GM18873 (cell line): Measurements from ENCODE around the gene IL11.
"Not testable (repeated sequence)": the region's sequence is repeated elsewhere in the genome, so short reads cannot be mapped to it uniquely, and the experiment has no call there.

ENCODE experiments used
- ATAC-seq: cut with Tn5 transposase; IDR thresholded peaks from one replicate; pipeline ENCODE4 v1.9.1; 2021; ENCODE audit warnings: mild to moderate bottlenecking, moderate library complexity, moderate number of reproducible peaks; ENCODE audit not compliant: unreplicated experiment, low FRiP score

The IL11 gene

DNA sequence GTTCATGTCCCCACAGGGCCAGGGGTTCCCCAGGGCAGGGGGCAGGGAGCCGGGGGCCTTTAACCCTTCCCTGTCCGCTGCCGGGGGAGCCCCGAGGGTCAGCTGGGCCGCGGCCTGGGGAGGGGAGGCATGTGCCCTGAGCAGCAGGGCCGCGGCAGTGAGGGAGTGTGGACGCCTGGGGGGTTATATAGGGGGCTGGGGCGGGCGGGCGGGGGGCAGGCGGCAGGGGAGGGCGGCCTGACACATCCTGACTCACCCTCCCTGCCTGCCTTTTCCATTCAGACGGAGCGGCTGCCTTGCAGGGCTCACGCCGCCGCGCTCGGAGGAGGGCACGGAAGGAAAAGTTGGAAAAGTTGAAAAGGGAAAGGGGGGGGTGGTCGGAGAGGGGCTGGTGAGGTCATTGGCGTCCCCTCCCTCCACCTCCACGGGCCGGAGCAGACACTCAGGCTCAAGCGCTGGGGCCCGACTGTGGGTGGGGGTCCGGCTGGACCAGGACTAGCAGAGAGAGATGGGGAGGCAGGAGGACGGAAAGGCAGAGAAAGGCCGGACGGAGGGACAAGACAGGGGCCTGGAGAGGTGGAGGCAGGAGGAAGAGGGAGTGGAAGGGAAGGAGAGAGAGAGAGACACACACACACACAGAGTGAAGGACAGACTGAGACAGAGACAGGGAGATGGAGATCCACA, at the start of gene IL11:
Gene IL11 (minus strand): TSS at position 159 of the 684 bp plus-strand sequence. CDS start 153 bp downstream, at position 6.
- ATAC-seq, result no peak

DNA sequence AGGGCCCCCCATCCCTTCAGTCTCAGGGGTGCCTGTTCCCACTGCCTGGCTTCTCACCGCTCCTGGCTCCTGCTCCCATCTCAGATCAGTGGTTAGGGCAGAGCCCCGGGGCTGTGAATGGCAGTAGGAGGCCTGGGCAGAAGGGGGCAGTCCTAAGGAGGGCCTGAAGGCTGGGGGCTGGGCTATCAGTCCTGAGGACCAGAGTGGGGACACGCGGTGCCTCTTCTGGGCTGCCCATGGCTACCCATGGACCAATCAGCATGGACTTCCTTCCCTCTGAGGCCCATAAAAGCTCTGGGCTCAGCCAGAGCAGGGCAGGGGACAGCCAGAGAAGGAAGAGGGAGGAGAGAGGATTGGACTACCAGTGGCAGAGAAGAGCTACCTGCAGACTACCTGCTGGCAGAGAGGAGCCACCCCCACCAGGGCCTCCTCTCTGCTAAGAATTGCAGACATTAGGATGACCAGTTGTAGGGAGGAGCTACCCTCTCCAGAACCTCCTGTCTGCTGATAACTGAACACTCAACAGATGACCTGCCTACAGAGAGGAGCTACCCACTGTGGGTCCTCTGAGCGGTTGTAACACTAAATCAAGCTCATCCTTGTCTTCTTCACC, 49.5 kb upstream of the IL11 start:
- ATAC-seq, result no peak

DNA sequence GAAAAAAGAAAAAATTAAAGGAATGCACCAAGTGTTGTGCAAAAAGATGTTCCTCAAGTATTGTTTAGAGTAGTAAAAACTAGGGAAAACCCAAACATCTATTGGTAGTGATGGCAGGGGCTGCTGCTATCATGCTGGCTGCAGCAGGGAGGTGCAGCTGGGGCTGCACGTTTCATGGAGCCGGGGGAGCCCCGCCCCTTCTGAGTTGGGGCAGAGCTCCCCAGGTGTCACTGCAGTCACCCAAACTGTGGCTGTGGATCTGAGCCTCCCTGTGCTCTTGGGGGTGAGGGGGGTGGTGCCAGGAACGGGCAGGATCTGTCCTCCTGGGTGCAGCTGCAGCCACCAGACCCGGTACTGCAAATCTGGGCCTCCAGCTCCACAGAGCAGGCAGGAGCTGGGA, 48.8 kb upstream of the IL11 start:
- ATAC-seq, result no peak

DNA sequence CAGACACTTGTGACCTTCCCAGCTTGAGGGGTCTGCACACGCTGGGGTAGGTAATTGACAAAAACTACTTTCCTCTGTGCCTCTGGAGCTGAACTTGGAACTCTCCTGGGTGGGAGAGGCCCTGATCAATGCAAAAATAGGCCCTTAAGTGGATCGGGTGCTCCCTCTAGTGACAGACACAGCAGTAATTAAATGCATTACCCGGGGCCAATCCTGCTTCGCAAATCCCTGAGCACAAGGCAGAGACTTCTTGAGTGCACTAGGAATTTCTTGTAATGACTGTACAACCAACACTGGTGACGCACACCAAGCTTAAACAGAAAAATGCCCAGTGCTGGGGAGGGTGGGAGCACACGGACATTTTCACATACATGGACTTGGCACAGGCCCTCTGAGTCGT, 47.9 kb upstream of the IL11 start:
- ATAC-seq, result no peak

DNA sequence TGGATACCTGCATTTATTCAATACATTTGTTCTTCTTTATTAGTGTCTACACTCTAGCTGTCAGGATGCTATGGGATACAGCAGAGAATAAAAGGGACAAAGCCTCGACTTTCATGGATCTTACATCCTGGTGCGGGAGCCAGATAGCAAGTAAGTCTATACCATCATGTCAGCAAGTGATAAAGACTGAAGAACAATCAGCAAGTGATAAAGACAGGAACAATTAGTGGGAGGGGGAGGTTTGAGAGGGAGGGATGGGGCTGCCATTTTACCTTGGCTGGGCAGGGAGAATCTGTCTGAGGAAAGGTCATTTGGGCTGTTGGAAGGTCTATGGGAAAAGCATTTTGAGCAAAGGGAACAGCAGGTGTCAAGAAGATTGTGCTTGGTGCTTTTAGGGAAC, 39.9 kb upstream of the IL11 start:
- no peak for ATAC-seq

DNA sequence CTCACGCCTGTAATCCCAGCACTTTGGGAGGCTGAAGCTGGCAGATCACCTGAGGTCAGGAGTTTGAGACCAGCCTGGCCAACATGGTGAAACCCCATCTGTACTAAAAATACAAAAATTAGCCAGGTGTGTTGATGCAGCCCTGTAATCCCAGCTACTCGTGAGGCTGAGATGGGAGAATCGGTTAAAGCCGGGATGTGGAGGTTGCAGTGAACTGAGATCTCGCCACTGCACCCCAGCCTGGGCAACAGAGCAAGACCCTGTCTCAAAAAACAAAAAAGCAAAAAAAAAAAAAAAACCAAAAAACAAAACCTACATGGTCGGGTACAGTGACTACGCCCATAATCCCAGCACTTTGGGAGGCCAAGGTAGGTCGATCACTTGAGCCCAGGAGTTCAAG, 38.9 kb upstream of the IL11 start:
- ATAC-seq, result not testable (repeated sequence)

DNA sequence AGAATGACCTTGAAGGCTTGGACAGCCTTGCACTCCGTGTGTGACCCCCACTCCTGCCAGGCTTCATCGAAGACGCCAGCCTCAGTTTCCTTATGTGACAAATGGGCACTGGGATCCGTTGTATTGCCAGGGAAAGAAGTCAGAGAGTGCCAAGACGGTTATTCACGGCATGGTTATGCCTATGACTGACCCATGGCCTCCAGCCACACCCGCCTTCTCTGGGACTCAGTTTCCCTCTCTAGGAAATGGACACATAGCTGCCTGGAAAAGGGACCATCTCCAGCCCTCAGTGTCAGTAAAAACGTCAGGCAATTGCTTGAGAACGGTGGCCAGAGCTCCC, 38.2 kb upstream of the IL11 start:
- no peak for ATAC-seq

DNA sequence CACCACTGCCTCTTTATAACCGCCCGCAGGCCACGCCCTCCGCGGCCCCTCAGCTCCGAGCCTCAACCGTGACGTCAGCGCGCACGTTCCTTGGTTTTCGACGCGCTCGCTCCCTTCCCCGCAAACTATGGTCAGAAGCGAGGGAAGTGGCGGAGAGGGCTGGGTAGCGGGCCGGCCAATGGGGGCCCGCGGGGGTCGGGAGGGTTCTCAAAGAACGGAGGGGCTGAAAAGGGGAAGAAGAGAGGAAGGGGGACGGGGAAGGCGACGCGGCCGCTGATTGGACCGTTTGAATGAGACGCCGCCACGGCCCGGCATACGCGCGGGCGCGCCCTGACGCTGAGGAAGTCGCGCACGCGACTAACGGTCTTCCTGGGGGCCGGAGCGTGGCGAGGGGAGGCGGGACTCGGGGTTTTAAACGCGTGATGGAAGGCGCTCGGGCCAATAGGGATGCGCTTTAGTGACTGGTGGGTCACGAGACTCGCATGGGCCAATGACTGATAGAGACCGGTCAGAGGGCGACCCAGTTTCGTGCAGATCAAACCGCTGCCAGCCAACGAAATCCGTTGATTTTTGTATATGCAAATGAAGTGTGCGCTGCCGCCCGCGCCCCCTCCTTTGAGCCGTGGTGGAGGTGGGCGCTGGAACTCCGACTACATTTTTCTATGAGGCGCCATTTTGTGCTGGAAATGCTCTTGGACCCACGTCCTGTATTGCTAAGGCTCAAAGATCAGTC, 37.7 kb upstream of the IL11 start:
- peak; percentile 70 for ATAC-seq

DNA sequence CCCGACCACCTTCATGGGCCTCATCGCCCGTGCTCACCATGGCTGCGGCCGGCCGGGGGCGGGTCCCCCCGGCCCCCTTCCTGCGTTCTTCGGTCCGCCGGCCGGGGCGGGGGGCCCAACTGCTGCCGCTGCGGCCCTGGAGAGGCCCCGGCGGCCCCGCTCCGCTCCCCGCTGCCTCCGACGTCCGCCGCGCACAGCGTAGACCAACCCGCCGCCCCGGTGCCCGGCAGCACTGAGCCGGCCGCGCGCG, 37.2 kb upstream of the IL11 start, which contains the start of gene UBE2S:
Gene UBE2S (minus strand): TSS at position 239 of the 250 bp plus-strand sequence. CDS start 199 bp downstream, at position 40.
- not testable (repeated sequence) for ATAC-seq

DNA sequence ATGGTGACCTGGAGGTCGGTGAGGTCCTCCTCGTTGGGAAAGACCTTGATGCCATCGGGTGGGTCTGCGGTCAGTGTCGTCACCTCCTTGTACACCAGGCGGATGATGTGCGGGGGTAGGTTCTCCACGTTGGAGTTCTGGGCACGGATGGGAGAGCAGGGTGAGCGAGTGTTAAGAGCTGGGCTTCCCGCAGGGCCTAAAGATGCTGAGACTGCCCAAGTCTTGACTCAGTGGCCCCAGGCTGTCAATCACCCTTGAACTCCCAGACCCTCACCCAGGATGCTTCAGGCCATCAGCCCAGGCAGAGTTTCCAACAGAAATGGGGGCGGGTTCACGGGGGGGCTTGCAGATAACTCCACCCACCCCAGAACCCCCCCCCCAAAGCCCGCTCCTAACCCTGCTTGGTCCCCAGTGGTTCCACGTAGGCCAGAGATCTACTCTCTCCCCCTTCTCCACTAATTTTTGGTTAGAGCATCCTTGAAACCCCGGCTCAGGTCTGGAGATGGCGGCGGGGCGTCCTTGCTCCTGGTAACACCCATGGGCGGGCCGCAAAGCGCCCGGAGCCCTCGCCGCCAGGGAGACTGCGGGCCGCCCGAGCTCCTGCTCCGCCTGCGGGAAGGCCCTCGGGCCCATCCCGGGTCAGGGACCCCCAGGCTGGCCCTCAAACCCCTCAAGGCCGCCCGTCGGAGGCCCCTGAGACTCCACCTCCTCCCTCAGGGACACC, 36.7 kb upstream of the IL11 start:
- ATAC-seq, result peak; percentile 23

DNA sequence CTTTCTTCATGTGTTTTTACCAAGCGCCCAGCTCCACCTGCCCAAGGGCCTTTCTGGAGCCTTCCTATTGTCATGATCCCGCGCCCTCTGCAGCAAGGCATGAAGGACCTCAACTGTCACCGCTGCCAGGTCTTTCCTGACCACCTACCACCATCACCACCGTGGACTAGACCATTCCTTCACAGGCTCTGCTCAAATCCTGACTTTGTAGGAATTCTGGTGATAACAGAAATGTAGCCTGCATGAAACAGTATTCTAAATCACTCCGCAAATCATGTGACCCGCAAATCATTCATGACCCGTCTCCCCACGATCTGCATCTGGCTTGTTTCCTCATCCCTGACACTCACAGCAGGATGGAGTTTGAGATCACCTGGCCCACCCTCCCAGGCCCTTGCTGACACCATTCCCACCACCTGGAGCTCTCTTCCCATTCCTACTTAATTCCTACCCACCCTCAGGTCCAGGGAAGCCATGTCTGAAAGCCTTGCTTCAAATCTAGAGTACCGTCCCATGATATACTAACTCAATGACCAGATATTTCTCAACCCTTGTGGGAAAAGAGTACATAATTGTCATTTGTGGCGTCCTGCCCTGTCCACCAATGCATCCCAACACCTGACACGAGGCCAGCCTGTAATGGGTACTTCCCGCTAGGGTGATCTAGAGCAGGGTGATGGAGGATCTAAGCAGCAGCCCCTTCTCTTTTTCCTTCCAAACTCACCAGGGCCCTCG, 36.0 kb upstream of the IL11 start:
- no peak for ATAC-seq

DNA sequence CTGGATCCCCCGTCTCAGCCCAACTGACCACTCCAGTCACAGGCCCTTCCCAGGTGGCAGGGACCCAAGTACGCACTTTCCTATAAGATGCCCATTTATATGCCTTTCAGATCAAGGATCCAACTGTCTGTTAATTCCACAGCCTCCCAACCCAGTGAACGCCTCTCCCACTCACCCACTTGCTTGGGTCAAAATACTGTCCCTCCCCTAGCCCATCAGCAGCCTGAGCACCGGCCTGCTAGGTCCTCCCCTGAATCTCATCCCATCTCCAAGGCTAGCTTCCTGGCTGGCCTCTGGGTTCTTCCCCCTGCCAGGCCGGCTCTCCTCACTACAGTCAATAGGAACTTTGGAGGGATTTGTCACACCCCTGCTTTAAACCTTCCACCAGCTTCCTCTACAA, 35.4 kb upstream of the IL11 start:
- ATAC-seq, result no peak

DNA sequence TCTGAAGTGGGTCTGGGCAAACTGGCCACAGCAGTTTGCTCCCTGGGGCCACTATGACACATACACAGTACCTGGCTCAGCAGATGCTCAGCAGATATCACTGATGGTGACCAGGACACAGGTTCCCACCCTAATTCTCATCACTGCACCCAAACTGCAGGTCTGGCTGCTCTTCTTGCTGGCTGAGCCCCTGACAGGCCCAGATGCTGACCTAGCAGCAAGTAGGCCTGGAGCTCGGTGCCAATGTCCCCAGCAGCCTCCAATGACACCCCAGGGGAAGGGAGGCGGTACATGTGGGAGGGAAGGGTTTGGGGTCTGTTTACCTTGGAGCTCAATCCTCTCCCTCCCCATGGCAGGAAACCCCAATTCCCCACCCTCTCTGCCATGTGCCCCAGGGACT, 32.2 kb upstream of the IL11 start:
- ATAC-seq, result no peak

DNA sequence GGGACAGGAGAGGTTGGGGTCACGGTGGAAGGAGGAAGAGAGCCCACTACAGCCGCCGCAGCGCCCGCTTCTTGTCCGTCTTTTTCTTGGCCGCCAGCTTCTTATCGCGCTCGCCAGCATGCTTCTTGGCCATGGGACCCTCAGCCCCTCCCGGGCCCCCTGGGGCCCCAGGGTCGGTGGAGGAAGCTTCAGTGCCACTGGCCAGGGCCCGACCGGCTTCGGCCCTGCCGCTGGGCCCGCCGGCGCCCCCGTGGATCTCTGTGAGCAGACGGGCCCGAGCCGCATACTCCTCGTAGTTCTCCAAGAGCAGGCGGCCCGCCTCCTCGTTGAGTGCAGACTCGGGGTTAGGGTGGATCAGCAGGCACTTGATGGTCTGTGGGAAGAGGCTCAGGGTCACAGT, 31.1 kb upstream of the IL11 start:
- not testable (repeated sequence) for ATAC-seq

DNA sequence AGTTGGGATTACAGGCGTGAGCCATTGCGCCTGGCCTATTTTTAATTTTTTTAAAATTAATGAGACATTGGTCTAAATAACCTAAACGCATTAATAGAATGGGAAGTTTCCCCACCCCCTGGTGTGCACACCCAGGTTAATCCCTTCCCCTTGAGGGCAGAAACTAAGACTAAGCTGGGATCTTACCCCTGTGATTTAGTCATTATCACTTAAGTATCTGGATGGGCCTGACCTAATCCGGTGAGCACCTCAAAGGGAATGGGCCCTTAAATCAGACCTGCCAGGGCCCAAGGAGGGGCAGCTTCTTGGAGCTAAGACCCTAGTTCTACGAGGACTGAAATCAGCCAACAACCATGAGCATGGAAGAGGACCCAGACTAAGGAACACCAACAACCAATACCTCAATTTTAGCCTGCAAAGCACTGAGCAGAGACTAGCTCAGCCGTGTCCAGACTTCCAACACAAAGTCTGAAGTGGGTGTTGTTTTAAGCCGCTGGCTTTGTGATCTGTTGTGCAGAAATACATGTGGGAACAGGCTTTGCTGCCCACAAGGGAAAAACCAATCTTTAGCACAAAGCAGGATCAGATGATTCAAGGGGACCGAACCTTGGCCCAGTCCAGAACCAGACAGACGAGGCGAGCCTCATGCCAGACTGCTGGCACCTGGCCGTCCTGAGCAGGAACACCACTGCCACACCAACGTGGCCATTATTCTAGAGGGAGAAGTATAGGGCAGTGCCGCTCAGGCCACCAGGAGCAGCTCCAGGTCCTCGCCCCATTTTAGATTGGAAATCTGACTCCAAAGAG, 30.2 kb upstream of the IL11 start:
- ATAC-seq, result no peak

DNA sequence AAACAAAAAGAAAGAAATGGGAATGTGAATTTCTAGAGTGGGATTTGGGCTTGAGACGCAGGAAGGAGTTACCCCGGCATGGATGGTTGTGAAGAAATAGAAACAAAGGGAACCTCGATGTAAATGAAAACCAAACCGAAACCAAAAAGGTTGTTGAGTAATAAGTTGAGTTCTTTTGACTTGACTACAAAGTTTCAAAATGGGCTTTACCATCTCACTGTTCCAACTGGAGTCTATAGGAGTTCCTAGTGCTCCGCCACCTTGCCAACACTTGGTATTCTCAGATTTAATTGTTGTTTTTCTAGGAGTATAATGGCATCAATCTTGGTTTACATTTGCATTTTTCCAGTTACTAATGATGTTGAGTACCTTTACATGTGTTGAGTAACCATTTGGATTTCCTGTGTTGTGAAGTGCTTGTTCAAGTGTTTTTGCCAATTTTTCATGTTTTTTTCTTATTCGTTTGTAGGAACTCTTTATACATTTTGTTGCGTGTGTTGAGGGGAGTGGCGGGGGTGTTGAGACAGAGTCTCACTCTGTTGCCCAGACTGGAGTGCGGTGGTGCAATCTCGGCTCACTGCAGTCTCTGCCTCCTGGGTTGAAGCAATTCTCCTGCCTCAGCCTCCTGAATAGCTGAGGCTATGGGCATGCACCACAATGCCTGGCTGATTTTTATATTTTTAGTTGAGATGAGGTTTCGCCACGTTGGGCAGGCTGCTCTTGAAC, 28.1 kb upstream of the IL11 start:
- no peak for ATAC-seq

DNA sequence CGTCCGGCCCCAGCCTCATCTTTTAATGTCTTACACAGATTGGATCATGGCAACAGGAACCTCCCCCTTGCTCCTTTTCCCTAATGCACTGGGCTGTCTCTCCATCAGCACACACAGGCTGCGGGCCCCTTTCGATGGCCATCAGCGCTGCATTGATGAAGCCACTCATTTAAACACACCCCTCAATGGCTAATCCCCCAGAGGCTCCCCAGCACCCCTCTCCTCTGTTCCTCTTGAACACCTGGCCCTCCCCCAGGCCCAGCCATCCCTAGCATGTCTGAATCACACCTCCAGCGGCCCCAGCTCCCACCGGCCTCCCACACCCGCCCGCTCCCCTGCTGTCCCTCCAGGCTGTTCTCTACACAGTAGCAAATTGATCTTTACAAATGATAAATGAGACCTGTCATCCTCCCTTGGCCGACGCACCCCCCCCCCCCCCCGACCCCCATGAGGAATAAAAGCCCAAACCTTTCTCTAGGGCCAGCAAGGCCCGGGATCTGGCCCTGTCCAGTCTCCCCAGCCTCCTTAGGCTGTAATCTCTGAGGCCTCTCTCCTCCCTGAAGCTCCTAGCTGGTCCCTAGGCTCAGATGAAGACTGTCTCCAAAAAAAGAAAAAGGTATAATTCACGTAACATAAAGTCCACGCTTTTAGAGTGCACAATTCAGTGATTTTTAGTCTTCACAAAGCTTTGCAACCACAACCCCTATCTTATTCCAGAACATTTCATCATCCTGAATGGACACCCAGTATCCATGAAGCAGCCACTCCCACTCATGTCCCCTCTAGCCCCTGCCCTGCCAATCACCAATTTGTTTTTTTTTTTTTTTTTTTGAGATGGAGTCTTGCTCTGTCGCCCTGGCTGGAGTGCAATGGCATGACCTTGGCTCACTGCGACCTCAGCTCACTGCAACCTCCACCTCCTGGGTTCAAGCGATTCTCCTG, 22.8 kb upstream of the IL11 start:
- ATAC-seq, result no peak
